C4-2B (cell line): Measurements from ENCODE around the gene SLC6A7.

Experiments used
- ZFX ChIP-seq: fragments of 450-650 bp; IDR thresholded peaks from 2 replicates; pipeline ENCODE4 v1.6.1; 2017
- TF ChIP-seq, protein P1 (sequence below): fragments of 450-650 bp; conservative IDR thresholded peaks from 2 replicates; pipeline ENCODE4 v1.5.1; 2017; ENCODE audit warnings: mild to moderate bottlenecking

DNA sequence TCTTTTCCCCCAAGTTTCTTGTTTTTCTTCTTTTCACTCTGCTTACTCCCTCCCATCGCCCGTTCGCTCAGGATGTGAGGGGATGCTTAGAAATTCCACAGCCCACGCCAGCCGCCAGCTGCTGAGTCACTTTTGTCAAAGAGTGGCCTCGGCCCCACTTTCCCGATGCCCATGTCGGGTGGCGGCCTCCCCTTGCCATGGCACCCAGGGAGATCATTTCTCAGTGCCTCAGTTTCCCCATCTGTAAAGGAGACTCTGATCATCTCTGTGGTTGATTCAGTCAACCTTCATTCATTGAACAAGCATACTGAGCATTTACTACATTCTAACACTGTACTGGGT, 33.9 kb upstream of the SLC6A7 start:
- TF ChIP-seq, protein P1, sequence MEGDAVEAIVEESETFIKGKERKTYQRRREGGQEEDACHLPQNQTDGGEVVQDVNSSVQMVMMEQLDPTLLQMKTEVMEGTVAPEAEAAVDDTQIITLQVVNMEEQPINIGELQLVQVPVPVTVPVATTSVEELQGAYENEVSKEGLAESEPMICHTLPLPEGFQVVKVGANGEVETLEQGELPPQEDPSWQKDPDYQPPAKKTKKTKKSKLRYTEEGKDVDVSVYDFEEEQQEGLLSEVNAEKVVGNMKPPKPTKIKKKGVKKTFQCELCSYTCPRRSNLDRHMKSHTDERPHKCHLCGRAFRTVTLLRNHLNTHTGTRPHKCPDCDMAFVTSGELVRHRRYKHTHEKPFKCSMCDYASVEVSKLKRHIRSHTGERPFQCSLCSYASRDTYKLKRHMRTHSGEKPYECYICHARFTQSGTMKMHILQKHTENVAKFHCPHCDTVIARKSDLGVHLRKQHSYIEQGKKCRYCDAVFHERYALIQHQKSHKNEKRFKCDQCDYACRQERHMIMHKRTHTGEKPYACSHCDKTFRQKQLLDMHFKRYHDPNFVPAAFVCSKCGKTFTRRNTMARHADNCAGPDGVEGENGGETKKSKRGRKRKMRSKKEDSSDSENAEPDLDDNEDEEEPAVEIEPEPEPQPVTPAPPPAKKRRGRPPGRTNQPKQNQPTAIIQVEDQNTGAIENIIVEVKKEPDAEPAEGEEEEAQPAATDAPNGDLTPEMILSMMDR, result no peak
- no peak for TF ChIP-seq ZFX
